IMR-90 (cell line): Measurements from ENCODE around the gene USP7. TPM values are rescaled to one million over a fixed set of nuclear protein-coding genes. Genes with fewer than 3 reads are reported as not detected.

Experiments used
- BHLHE40 ChIP-seq: fragments of 150-350 bp; IDR thresholded peaks from 2 replicates; pipeline ENCODE4 v1.6.1; 2016; ENCODE audit warnings: mild to moderate bottlenecking, low read depth, low read length
- CEBPB ChIP-seq: IDR thresholded peaks from 2 replicates; pipeline ENCODE4 v1.6.1; 2012; ENCODE audit warnings: low read depth, low read length, improper control_type of control experiment
- CHD1 ChIP-seq: IDR thresholded peaks from 2 replicates; pipeline ENCODE4 v1.6.1; 2012; ENCODE audit warnings: low read depth, low read length, improper control_type of control experiment
- MAFK ChIP-seq: IDR thresholded peaks from 2 replicates; pipeline ENCODE4 v1.6.1; 2012; ENCODE audit warnings: low read depth, low read length, improper control_type of control experiment
- MAZ ChIP-seq: IDR thresholded peaks from 2 replicates; pipeline ENCODE4 v1.6.1; 2012; ENCODE audit warnings: low read depth, mild to moderate bottlenecking, low read length, improper control_type of control experiment, moderate library complexity, borderline replicate concordance
- SMC3 ChIP-seq: fragments of 150-350 bp; IDR thresholded peaks from 2 replicates; pipeline ENCODE4 v1.6.1; 2016; ENCODE audit warnings: low read depth, mild to moderate bottlenecking, antibody characterized with exemption, low read length, moderate library complexity
- polyA plus RNA-seq, 3 experiments: library from polyadenylated mRNA; depleted of rRNA; stranded (reverse); fragments of >200 nt; gene quantifications; 2 replicates each; pipeline ENCODE4 v1.2.3, GENCODE V29; 2012; ENCODE audit warnings: low replicate concordance in 1 of 3
- total RNA-seq: library from RNA; depleted of rRNA; stranded (reverse); fragments of >200 nt; gene quantifications from 2 replicates; pipeline ENCODE4 v1.2.3, GENCODE V29; 2012

The USP7 gene
- total and polyA plus RNA-seq, 2 of the 4 experiments (the other 2 are of a cell fraction), result 17.8 to 28.3 TPM

GRCh38 chr16:8943001-8943763, 20.5 kb downstream of the USP7 start (continued):
- TF ChIP-seq CHD1 (no peak), MAFK (no peak), MAZ (no peak), SMC3 (no peak), CEBPB (no peak), BHLHE40 (no peak)
